Brain pericyte (primary cell): ENCODE data around the gene RHO.
"Not testable (repeated sequence)": the region's sequence is repeated elsewhere in the genome, so short reads cannot be mapped to it uniquely, and the experiment has no call there.

Experiments
- DNase-seq: peaks from one replicate; pipeline ENCODE4 v3.0.0-alpha.2; 2012; ENCODE audit warnings: low read depth, low spot score

RHO gene

DNA sequence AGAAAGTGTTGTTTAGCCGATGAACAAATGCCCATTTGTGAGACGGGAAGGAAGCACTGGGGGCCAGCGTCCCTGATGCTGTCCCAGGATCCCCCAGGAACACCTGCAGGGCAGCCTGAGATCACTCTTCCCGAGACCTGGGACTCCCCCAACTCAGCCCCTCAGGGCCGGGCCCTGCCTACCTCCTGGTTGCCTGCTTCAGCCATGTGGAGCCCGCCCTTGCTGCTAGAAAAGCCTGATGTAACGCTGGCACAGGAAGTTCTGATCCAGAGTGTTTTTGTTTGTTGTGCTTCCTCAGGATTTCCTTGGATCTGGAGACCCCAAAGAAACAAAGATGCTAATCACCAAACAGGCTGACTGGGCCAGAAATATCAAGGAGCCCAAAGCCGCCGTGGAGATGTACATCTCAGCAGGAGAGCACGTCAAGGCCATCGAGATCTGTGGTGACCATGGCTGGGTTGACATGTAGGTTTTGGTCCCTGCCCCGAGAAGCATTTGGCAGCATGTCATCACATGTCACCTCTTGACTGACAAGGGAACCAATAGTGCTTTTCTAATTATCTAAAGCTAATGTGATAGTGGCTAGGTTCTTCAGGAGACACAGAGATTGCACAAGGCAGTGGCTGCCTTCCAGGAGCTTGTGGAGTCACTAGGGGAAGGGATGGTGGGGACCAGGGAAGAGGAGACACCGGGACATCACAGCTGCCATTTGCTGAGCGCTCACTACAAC is 28.7 kb upstream of the RHO start:
- not testable (repeated sequence) for DNase-seq

- no peak for DNase-seq
Measured at GRCh38 chr3:129500334-129500658, 28.1 kb upstream of the RHO start.

GRCh38 chr3:129501630-129502029 is 26.8 kb upstream of the RHO start:
- DNase-seq = no peak

- no peak for DNase-seq
Measured at GRCh38 chr3:129502641-129503408, 25.6 kb upstream of the RHO start.

- no peak for DNase-seq
Measured at GRCh38 chr3:129503471-129504291, 24.8 kb upstream of the RHO start.

DNA sequence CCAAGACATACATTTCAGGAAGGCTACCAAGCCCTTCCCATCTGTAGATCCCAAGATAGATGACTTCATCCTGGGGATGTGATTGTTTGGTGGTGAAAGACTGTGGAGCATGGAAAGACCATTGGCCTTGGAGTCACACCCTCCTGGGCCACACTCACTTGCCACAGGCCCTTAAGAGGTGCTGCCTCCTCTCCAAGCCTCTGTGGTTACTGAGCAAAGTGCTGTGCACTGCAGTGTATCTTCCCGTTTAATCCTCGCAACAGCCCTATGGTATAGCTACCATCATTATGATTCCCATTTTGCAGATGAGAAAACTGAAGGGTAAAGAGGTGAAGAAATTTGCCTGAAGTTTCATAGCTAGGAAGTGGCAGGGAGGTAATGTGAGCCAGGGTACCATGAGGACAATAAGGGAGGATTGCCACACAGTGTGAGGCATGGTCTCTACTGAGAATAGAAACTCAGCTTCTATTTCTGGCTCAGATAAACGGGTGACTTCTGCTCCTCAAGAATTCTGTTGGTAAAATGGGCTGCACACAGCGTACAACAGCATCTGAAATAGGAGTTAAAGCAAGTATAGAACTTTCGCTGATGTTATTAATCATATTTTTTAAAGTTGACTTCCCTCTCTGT is 23.9 kb upstream of the RHO start:
- DNase-seq = no peak

- DNase-seq = no peak
Measured at GRCh38 chr3:129505341-129505740, 23.1 kb upstream of the RHO start.

DNA sequence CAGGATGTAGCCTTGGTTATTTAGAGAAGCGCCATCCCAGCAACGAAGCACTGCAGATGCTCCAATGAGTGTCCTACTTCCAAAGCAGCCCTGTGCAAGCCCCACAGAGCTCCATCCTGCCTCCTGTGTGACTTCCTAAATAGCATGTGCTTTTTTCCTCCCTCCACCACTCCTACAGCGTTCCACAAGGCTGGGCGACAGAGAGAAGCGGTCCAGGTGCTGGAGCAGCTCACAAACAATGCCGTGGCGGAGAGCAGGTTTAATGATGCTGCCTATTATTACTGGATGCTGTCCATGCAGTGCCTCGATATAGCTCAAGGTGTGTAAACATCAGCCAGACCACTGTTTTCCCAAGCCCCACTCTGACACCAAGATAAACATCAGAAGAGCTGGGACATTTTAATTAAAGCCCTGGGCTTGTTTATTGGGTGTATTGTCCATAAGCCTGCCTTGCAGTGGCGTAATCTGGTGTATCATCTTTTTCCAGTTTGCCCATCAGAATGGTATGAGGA is 22.2 kb upstream of the RHO start:
- no peak for DNase-seq

GRCh38 chr3:129507181-129507831 is 21.1 kb upstream of the RHO start:
- no peak for DNase-seq

DNA sequence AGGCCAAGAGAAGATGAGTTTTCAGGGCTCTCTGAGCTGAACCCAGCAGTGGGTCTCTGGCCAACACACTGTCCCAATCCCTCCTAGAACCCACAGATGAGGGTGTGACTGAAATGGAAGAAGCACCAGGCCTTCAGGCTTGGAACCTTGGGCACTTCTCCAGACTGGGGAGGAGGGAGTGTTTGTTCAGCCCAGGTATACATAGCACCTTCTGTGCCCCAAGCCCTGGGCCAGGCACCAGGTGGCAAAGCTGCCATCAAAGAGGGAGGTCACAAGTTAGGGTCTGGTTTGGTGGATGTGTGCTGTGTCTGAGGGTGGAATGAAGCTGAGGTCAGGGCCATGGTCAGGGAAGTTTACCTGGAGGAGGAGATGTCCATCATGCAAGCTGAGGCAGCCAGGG is 15.8 kb upstream of the RHO start:
- DNase-seq = no peak

DNA sequence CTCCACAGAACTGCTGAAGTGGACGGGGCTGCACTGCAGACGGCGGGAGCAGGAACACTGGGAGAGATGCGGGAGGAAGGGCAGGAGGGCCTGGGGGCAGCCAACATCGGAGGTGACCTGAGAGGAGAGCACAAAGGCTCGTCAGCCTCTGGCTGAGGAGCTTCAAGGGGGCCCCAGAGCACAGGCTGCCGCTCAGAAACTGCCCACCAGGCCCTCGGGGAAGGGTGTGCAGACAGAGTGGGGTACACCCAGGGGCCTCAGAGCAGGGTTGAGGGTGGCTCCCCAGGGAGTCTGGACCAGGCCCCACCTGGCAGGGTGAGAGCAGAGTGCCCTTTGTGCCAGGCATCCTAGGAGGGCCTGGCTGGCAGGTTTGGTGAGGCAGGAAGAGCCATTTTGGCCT is 14.7 kb upstream of the RHO start:
- no peak for DNase-seq

GRCh38 chr3:129514110-129514509 is 14.3 kb upstream of the RHO start:
- DNase-seq = no peak

DNA sequence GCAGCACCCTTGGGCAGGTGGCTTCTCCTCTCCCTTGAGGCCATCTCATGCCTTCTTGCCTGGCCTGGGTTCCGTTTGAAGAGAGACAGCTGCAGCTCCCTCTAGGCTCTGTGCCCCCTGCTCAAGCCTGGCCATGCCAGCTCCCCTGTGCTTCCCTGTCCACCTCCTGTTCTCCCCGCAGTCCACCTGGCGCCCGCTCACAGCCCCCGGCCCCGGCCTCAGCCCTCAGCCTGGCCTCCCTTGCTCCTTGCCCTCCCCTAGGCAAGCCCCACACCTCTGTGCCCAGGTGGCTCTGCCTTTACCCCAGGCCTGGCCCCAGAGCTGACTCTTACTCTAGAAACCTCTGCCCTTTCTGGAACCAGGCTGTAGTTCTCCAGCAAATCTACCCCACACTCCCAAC is 13.9 kb upstream of the RHO start:
- no peak for DNase-seq

GRCh38 chr3:129515108-129515820 is 13.2 kb upstream of the RHO start:
- not testable (repeated sequence) for DNase-seq

- not testable (repeated sequence) for DNase-seq
Measured at GRCh38 chr3:129515821-129516432, 12.5 kb upstream of the RHO start.

DNA sequence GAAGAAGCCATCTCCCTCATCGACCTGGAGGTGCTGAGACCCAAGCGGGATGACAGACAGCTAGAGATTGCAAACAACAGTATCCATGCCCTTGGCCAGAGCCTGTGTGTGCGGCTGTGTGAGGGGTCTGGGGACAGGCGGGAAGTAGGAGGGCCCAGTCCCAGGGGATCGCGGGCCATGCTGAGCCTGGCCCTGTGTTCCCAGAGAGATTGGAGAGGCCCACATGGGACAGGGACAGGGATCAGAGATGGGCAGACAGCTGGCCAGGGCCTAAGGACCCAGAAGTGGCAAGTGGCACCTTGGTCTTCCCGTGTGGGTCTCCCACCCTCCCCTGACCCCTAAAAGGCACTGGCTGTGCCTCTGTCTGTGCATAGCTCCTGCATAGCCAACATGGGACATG is 10.9 kb upstream of the RHO start:
- DNase-seq = no peak

DNA sequence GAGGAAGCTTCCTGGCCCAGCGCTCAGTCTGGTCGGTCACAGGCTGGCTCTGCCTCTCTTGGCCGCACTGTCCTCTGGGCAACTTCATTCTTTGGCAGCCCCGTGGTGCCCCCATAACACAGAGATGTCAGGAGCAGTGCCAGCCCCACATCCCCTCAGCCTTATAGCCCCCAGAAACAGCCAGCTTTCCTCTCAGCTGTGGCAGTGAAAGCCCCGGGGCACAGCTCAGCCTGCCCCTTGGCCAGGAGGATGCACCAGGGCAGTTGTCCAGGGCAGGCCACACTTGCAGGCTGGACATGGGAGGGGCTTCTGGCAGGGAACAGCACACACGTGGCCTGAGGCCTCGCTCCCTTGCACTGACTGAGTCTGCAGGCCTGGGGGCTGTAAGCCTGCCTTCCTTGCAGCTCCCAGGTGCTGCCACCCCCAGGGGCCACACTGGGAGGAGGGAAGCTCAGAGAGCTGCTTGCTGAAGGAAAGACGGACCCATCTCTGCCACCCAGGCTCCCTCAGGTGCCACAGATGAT is 10.3 kb upstream of the RHO start:
- no peak for DNase-seq

GRCh38 chr3:129518581-129518980 is 9.9 kb upstream of the RHO start:
- no peak for DNase-seq

- DNase-seq = no peak
Measured at GRCh38 chr3:129519449-129519848, 9.0 kb upstream of the RHO start.
